Endothelial cell of umbilical vein (primary cell): ENCODE measurements around the gene CAPG. TPM values are rescaled to one million over a fixed set of nuclear protein-coding genes. Genes with fewer than 3 reads are reported as not detected.

Experiments
- BruUV-seq: library from RNA; stranded (reverse); fragments of 400-500 nt; replicated peaks from 2 replicates; lab custom pipeline; 2021; lab: Mats Ljungman, UMichigan
- CTCF ChIA-PET: fragments of 300-600, 350-600 bp; sonication (Branson Sonifier 250); formaldehyde crosslinking; loops from one replicate; lab custom pipeline; 2021; ENCODE audit warnings: antibody characterized with exemption, inconsistent platforms; lab: Charles Lee
- POLR2A ChIA-PET: fragments of 300-600, 350-600 bp; sonication (Branson Sonifier 250); formaldehyde crosslinking; loops from one replicate; lab custom pipeline; 2021; ENCODE audit warnings: antibody characterized with exemption, inconsistent platforms; lab: Charles Lee
- DNase-seq: peaks from one replicate; pipeline ENCODE4 v3.0.0-alpha.2; 2011; ENCODE audit warnings: low read depth, low spot score
- FAIRE-seq: peaks from 2 replicates; lab custom pipeline; 2011; peaks lifted over from hg19 to GRCh38; lab: Jason Lieb, UNC
- H2AFZ ChIP-seq: 2 replicates; pipeline ENCODE4 v1.6.0; 2012; ENCODE audit warnings: low read depth, low read length, control low read depth, inconsistent platforms
- H3K27ac ChIP-seq: 2 replicates; pipeline ENCODE4 v1.5.1; 2011; ENCODE audit warnings: low read depth, mild to moderate bottlenecking, control low read depth, low read length, moderate library complexity; ENCODE audit not compliant: insufficient read depth
- H3K27me3 ChIP-seq, 2 experiments: 2 replicates each; pipeline versions ENCODE4 v1.6.0 to v1.6.1; 2011; ENCODE audit warnings: low read length in 2 of 2, mixed read lengths in 1 of 2; ENCODE audit not compliant: control insufficient read depth in 2 of 2, insufficient read depth in 2 of 2
- H3K36me3 ChIP-seq, 2 experiments: 2 replicates in 1 of 2; 3 replicates in 1 of 2; pipeline ENCODE4 v1.5.1; 2011; ENCODE audit warnings: low read length in 2 of 2, mild to moderate bottlenecking in 1 of 2, moderate library complexity in 1 of 2; ENCODE audit not compliant: control insufficient read depth in 2 of 2, insufficient read depth in 2 of 2; ENCODE audit errors: extremely low read depth in 1 of 2
- H3K4me1 ChIP-seq: 3 replicates; pipeline ENCODE4 v1.5.1; 2011; ENCODE audit warnings: mild to moderate bottlenecking, low read length; ENCODE audit not compliant: control insufficient read depth, insufficient read depth; ENCODE audit errors: extremely low read depth
- H3K4me2 ChIP-seq: 2 replicates; pipeline ENCODE4 v1.6.1; 2011; ENCODE audit warnings: low read length, control low read depth, mixed read lengths; ENCODE audit not compliant: insufficient read depth
- H3K4me3 ChIP-seq, 3 experiments: fragments of 200-600 bp in 1 of 3; sonication (generic), shearing (Covaris generic) in 1 of 3; replicated peaks in 1 of 3; 2 replicates each; pipeline ENCODE4 v1.5.1; 2011 to 2016; ENCODE audit warnings: control low read depth in 3 of 3, low read length in 3 of 3, mild to moderate bottlenecking in 2 of 3, inconsistent platforms in 1 of 3, low read depth in 1 of 3, moderate library complexity in 1 of 3; ENCODE audit not compliant: insufficient read depth in 1 of 3
- H3K79me2 ChIP-seq: 2 replicates; pipeline ENCODE4 v1.6.0; 2012; ENCODE audit warnings: low read length, inconsistent platforms; ENCODE audit not compliant: control insufficient read depth, insufficient read depth
- H3K9ac ChIP-seq: replicated peaks from 2 replicates; pipeline ENCODE3; 2011; ENCODE audit warnings: low read length, control low read depth; ENCODE audit not compliant: insufficient read depth; ENCODE audit errors: extremely low read depth
- H3K9me1 ChIP-seq: replicated peaks from 3 replicates; pipeline ENCODE4 v1.6.0; 2011; ENCODE audit warnings: mild to moderate bottlenecking, low read length; ENCODE audit not compliant: control insufficient read depth, insufficient read depth; ENCODE audit errors: extremely low read depth
- H3K9me3 ChIP-seq: replicated peaks from 2 replicates; pipeline ENCODE4 v1.5.1; 2012; ENCODE audit warnings: low read length, inconsistent platforms; ENCODE audit not compliant: control insufficient read depth, insufficient read depth
- H4K20me1 ChIP-seq: replicated peaks from 2 replicates; pipeline ENCODE3; 2011; ENCODE audit warnings: mild to moderate bottlenecking, low read length; ENCODE audit not compliant: control insufficient read depth, insufficient read depth; ENCODE audit errors: extremely low read depth
- EZH2 ChIP-seq: IDR thresholded peaks from 2 replicates; pipeline ENCODE4 v1.6.1; 2012; ENCODE audit warnings: borderline replicate concordance, low read depth, mild to moderate bottlenecking, moderate library complexity, low read length, inconsistent platforms; ENCODE audit not compliant: severe bottlenecking
- FOS ChIP-seq: IDR thresholded peaks from 2 replicates; pipeline ENCODE4 v1.6.1; 2011; ENCODE audit warnings: mild to moderate bottlenecking, low read length, moderate library complexity, borderline replicate concordance; ENCODE audit not compliant: insufficient read depth
- GATA2 ChIP-seq: IDR thresholded peaks from 2 replicates; pipeline ENCODE4 v1.7.0; 2011; ENCODE audit warnings: low read depth, mild to moderate bottlenecking, moderate library complexity, mixed read lengths, low read length; ENCODE audit not compliant: insufficient read length, insufficient read depth
- JUN ChIP-seq: IDR thresholded peaks from 2 replicates; pipeline ENCODE4 v1.6.1; 2011; ENCODE audit warnings: borderline replicate concordance, low read depth; ENCODE audit not compliant: insufficient read length, insufficient read depth
- MYC ChIP-seq: IDR thresholded peaks from one replicate; pipeline ENCODE4 v1.6.1; 2011; ENCODE audit warnings: mild to moderate bottlenecking, low read depth, low read length
- POLR2A ChIP-seq: IDR thresholded peaks from 2 replicates; pipeline ENCODE4 v1.6.1; 2012; ENCODE audit warnings: low read depth, mild to moderate bottlenecking, control low read depth, low read length
- POLR2AphosphoS5 ChIP-seq: IDR thresholded peaks from 2 replicates; pipeline ENCODE4 v1.6.1; 2012; ENCODE audit warnings: low read depth, mild to moderate bottlenecking, control low read depth, low read length, moderate library complexity; ENCODE audit not compliant: insufficient read depth
- dilution Hi-C: fragments of 300-500 bp; cut with MboI; formaldehyde crosslinking; loops from one replicate; pipeline ENCODE4 v1.15.0; 2019; ENCODE audit warnings: low sequenced_read_pairs; ENCODE audit not compliant: extremely low pct_ligation_motif_present
- intact Hi-C: fragments of 100-400 bp; cut with micrococcal nuclease; formaldehyde crosslinking; loops from one replicate; pipeline ENCODE4 v1.10.0; 2022
- polyA plus RNA-seq, 4 experiments: library from polyadenylated mRNA; depleted of rRNA in 3 of 4; stranded (reverse) in 3 of 4; unstranded in 1 of 4; fragments of >200 nt; gene quantifications; 2 replicates each; pipeline versions ENCODE4 v1.2.1 to v1.2.3, GENCODE V29; 2011 to 2012; ENCODE audit warnings: missing spikeins in 1 of 4
- total RNA-seq: library from RNA; stranded (reverse); gene quantifications from 2 replicates; pipeline ENCODE4 v1.2.3, GENCODE V29; 2021
- TF ChIP-seq, protein P1 (sequence below), 2 donors: IDR thresholded peaks; 1 replicate in 1 of 2; 2 replicates in 1 of 2; pipeline ENCODE4 v1.5.1; 2011; ENCODE audit warnings: low read length in 2 of 2, mild to moderate bottlenecking in 2 of 2, moderate library complexity in 2 of 2, control low read depth in 1 of 2, inconsistent platforms in 1 of 2, low read depth in 1 of 2; ENCODE audit not compliant: insufficient read depth in 1 of 2; ENCODE audit errors: extremely low read depth in 1 of 2
- TF ChIP-seq, protein P2 (sequence below): IDR thresholded peaks from 2 replicates; pipeline ENCODE4 v1.6.1; 2011; ENCODE audit not compliant: insufficient read depth, insufficient read length

Gene CAPG
- total and polyA plus RNA-seq, 2 donors (not counting 3 experiments of a cell fraction or from before 2014, with no cell fraction given) = 107 to 115 TPM

DNA sequence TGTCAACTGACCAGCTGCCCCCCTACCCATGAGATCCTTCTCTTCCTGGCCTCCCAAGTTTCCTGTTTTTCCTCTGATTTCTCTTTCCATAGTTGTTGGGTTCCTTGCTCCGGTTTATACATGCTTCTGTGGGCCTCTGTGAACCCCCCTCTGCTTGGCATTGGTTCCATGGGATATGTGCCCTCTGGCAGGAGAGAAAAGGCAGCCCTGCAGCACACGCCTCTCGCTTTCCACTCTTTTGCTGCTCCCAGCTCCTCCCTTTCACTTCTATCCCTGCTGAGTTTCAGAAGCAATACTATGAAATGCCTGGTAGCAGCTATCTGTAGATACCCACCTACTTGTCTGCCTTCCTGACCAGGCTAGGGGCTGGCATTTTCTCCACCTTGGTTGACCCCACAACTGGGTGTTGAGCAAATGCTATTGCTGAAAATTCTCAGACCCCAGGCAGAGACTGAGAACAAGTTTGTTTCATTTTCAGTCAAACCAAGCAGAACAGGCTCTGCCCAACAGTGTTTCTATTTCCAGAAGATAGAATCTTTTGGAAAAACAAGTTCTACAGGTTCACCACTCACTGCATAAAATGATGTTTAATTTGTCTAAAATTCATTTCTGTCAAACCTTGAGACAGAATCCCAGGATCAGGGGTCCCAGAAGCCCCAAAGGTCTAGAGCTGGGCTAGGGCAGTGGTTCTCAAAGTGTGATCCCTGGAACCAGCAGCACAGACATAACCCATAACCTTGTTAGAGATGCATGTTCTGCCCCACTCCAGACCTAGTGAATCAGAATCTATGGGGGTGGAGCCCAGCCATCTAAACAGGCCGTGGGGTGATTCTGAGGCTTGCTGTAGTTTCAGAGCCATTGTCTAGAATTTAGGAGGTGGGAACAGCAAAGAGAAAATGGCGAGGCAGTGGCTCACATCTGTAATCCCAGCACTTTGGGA is 13.4 kb downstream of the CAPG start:
- no peak for FAIRE-seq
- Histone ChIP-seq H3K79me2 (no peaks in the 10 kb centered on the region), H3K9ac (no peak overlapping the region), H3K27ac (no peak overlapping the region), H4K20me1 (no peaks in the 10 kb centered on the region), H2AFZ (no peak overlapping the region), H3K4me3 (no peak overlapping the region), H3K36me3 (peaks cover 2% of the 10 kb centered on the region in 2 experiments), H3K4me1 (no peaks in the 10 kb centered on the region), H3K27me3 (no peaks in the 10 kb centered on the region), H3K9me1 (no peaks in the 10 kb centered on the region), H3K4me2 (no peak overlapping the region), H3K9me3 (no peaks in the 10 kb centered on the region)
- peak; percentile 36 for DNase-seq
- ChIA-PET CTCF (no interaction called here), POLR2A (no interaction called here)
- BruUV-seq = no TSS peak
- dilution Hi-C loops = no loop called here
- intact Hi-C loops = no loop called here
- TF ChIP-seq POLR2AphosphoS5 (no peak), GATA2 (no peak), POLR2A (no peak), MYC (no peak), JUN (no peak), EZH2 (no peak), FOS (no peak)
- TF ChIP-seq, protein P1, sequence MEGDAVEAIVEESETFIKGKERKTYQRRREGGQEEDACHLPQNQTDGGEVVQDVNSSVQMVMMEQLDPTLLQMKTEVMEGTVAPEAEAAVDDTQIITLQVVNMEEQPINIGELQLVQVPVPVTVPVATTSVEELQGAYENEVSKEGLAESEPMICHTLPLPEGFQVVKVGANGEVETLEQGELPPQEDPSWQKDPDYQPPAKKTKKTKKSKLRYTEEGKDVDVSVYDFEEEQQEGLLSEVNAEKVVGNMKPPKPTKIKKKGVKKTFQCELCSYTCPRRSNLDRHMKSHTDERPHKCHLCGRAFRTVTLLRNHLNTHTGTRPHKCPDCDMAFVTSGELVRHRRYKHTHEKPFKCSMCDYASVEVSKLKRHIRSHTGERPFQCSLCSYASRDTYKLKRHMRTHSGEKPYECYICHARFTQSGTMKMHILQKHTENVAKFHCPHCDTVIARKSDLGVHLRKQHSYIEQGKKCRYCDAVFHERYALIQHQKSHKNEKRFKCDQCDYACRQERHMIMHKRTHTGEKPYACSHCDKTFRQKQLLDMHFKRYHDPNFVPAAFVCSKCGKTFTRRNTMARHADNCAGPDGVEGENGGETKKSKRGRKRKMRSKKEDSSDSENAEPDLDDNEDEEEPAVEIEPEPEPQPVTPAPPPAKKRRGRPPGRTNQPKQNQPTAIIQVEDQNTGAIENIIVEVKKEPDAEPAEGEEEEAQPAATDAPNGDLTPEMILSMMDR (IDR thresholded peaks at IDR 0.05; ENCODE audit: extremely low read depth in 1 of 2, insufficient read depth in 1 of 2, low read depth in 1 of 2, low read length in 2 of 2) = no peak
- TF ChIP-seq, protein P2, sequence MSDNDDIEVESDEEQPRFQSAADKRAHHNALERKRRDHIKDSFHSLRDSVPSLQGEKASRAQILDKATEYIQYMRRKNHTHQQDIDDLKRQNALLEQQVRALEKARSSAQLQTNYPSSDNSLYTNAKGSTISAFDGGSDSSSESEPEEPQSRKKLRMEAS = no peak
